Ascending aorta (tissue), 2 donors: ENCODE data around the gene GREB1. TPM values are rescaled to one million over a fixed set of nuclear protein-coding genes. Genes with fewer than 3 reads are reported as not detected.

Source experiments
- DNase-seq, 2 donors: peaks; one replicate each; pipeline ENCODE4 v3.0.0-alpha.2; 2019; ENCODE audit warnings: low spot score in 2 of 2
- H3K27ac ChIP-seq, 2 donors: fragments of 200-600 bp; sonication (generic); one replicate each; pipeline ENCODE4 v1.5.1; 2016 to 2017; ENCODE audit warnings: mild to moderate bottlenecking in 1 of 2
- H3K27me3 ChIP-seq: fragments of 200-600 bp; sonication (generic); one replicate; pipeline ENCODE4 v1.5.1; 2017
- H3K36me3 ChIP-seq, 2 donors: fragments of 200-600 bp; sonication (generic); one replicate each; pipeline ENCODE4 v1.5.1; 2016
- H3K4me1 ChIP-seq, 2 donors: fragments of 200-600 bp; sonication (generic); one replicate each; pipeline ENCODE4 v1.5.1; 2016 to 2017; ENCODE audit warnings: mild to moderate bottlenecking in 1 of 2
- H3K4me3 ChIP-seq, 2 donors: fragments of 200-600 bp; sonication (generic); one replicate each; pipeline ENCODE4 v1.5.1; 2016 to 2017; ENCODE audit warnings: mild to moderate bottlenecking in 1 of 2
- H3K9me3 ChIP-seq, 2 donors: fragments of 200-600 bp; sonication (generic); one replicate each; pipeline ENCODE4 v1.5.1; 2016
- intact Hi-C: fragments of 100-400 bp; cut with DNase I; formaldehyde crosslinking; loops from one replicate; pipeline ENCODE4 v1.15.1; 2023
- total RNA-seq: library from RNA; depleted of rRNA; stranded (reverse); fragments of >200 nt; gene quantifications from one replicate; pipeline ENCODE4 v1.1.0, GENCODE V29; 2016
- TF ChIP-seq, protein P1 (sequence below), 3 experiments: fragments of 200-600 bp in 2 of 3; fragments of 450-650 bp in 1 of 3; sonication (generic) in 2 of 3; IDR thresholded peaks; one replicate each; pipeline ENCODE4 v1.5.1; 2016 to 2019; ENCODE audit warnings: antibody characterized with exemption in 3 of 3, mild to moderate bottlenecking in 1 of 3, moderate library complexity in 1 of 3

Gene GREB1
- total RNA-seq, 1 donor from 2014 or later, result 5.9 TPM

- Histone ChIP-seq H3K4me3 (no peak overlapping the region), H3K4me1 (no peaks in the 10 kb centered on the region), H3K27ac (no peak overlapping the region), H3K9me3 (no peaks in the 10 kb centered on the region), H3K27me3 (no peaks in the 10 kb centered on the region), H3K36me3 (no peaks in the 10 kb centered on the region)
- peak in 1 of 2 donors; percentile 3 for DNase-seq
- intact Hi-C loops, result no loop called here
- TF ChIP-seq, protein P1, sequence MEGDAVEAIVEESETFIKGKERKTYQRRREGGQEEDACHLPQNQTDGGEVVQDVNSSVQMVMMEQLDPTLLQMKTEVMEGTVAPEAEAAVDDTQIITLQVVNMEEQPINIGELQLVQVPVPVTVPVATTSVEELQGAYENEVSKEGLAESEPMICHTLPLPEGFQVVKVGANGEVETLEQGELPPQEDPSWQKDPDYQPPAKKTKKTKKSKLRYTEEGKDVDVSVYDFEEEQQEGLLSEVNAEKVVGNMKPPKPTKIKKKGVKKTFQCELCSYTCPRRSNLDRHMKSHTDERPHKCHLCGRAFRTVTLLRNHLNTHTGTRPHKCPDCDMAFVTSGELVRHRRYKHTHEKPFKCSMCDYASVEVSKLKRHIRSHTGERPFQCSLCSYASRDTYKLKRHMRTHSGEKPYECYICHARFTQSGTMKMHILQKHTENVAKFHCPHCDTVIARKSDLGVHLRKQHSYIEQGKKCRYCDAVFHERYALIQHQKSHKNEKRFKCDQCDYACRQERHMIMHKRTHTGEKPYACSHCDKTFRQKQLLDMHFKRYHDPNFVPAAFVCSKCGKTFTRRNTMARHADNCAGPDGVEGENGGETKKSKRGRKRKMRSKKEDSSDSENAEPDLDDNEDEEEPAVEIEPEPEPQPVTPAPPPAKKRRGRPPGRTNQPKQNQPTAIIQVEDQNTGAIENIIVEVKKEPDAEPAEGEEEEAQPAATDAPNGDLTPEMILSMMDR (IDR thresholded peaks at IDR 0.05), result no peak
Observed at GRCh38 chr2:11625671-11626070, 91.8 kb downstream of the GREB1 start.

- H3K27ac ChIP-seq, result no peak overlapping the region
- no peak overlapping the region for H3K4me3 ChIP-seq
- peak in 1 of 2 donors; percentile 37 for DNase-seq
- TF ChIP-seq, protein P1 (IDR thresholded peaks at IDR 0.05), result no peak
- H3K27me3 ChIP-seq, result no peaks in the 10 kb centered on the region
- H3K9me3 ChIP-seq, result no peaks in the 10 kb centered on the region
- H3K36me3 ChIP-seq, result no peaks in the 10 kb centered on the region
- intact Hi-C loops, result no loop called here
- no peaks in the 10 kb centered on the region for H3K4me1 ChIP-seq
Observed at GRCh38 chr2:11628675-11629074, 94.8 kb downstream of the GREB1 start.

GRCh38 chr2:11629215-11629614 is 95.4 kb downstream of the GREB1 start:
- Histone ChIP-seq H3K9me3 (no peaks in the 10 kb centered on the region), H3K27ac (no peak overlapping the region), H3K27me3 (no peaks in the 10 kb centered on the region), H3K36me3 (no peaks in the 10 kb centered on the region), H3K4me3 (no peak overlapping the region), H3K4me1 (no peaks in the 10 kb centered on the region)
- TF ChIP-seq, protein P1 (IDR thresholded peaks at IDR 0.05), result no peak
- intact Hi-C loops, result no loop called here
- peak in 1 of 2 donors; percentile 33 for DNase-seq

DNA sequence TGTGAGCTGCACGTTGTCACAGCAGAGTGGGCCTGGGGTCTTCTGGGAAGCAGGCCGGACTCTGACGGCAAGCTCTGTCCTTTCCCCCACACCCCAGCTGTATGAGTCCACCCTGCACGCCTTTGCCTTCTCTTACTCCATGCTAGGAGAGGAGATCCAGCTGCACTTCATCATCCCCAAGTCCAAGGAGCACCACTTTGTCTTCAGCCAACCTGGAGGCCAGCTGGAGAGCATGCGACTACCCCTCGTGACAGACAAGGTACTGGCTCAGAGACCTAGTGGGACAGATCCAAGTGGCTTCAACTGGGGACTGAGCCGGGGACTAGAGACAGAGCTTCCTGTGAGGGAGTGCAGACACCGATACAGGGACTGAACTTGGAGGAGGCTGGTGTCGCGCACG is 96.0 kb downstream of the GREB1 start:
- intact Hi-C loops, result no loop called here
- Histone ChIP-seq H3K36me3 (no peaks in the 10 kb centered on the region), H3K27me3 (no peaks in the 10 kb centered on the region), H3K4me1 (no peaks in the 10 kb centered on the region), H3K4me3 (no peak overlapping the region), H3K9me3 (no peaks in the 10 kb centered on the region), H3K27ac (no peak overlapping the region)
- TF ChIP-seq, protein P1 (IDR thresholded peaks at IDR 0.05), result no peak
- peak in 1 of 2 donors; percentile 53 for DNase-seq

- no peaks in the 10 kb centered on the region for H3K27me3 ChIP-seq
- intact Hi-C loops, result no loop called here
- no peaks in the 10 kb centered on the region for H3K36me3 ChIP-seq
- no peaks in the 10 kb centered on the region for H3K4me1 ChIP-seq
- DNase-seq, result peak in 1 of 2 donors; percentile 34
- TF ChIP-seq, protein P1 (IDR thresholded peaks at IDR 0.05), result no peak
- H3K4me3 ChIP-seq, result no peak overlapping the region
- H3K9me3 ChIP-seq, result no peaks in the 10 kb centered on the region
- H3K27ac ChIP-seq, result no peak overlapping the region
Observed at GRCh38 chr2:11630855-11631254, 97.0 kb downstream of the GREB1 start.

- Histone ChIP-seq H3K9me3 (no peaks in the 10 kb centered on the region), H3K27me3 (no peaks in the 10 kb centered on the region), H3K4me3 (no peak overlapping the region), H3K27ac (no peak overlapping the region), H3K4me1 (no peaks in the 10 kb centered on the region), H3K36me3 (no peaks in the 10 kb centered on the region)
- intact Hi-C loops, result no loop called here
- TF ChIP-seq, protein P1 (IDR thresholded peaks at IDR 0.05), result no peak
- peak in 1 of 2 donors; percentile 52 for DNase-seq
Observed at GRCh38 chr2:11631462-11631861, 97.6 kb downstream of the GREB1 start.
